H1 (cell line): ENCODE data around the gene MYL6. TPM values are rescaled to one million over a fixed set of nuclear protein-coding genes. Genes with fewer than 3 reads are reported as not detected.
"Not testable (repeated sequence)": the region's sequence is repeated elsewhere in the genome, so short reads cannot be mapped to it uniquely, and the experiment has no call there.

Experiments
- CTCF ChIA-PET: fragments of 300-600 bp; sonication (Branson Sonifier 250); formaldehyde crosslinking; loops from one replicate; lab custom pipeline; 2021; ENCODE audit not compliant: partially characterized antibody; lab: Charles Lee
- POLR2A ChIA-PET: fragments of 300-600 bp; sonication (Branson Sonifier 250); formaldehyde crosslinking; loops from one replicate; lab custom pipeline; 2021; ENCODE audit warnings: inconsistent platforms; ENCODE audit not compliant: partially characterized antibody; lab: Charles Lee
- DNase-seq, 2 experiments: peaks; one replicate each; pipeline versions ENCODE4 v3.0.0 to v3.0.0-alpha.2; 2010 to 2022; ENCODE audit warnings: low spot score in 2 of 2, low read depth in 1 of 2, mixed read lengths in 1 of 2
- FAIRE-seq: peaks from 2 replicates; lab custom pipeline; 2011; peaks lifted over from hg19 to GRCh38; lab: Jason Lieb, UNC
- H2AFZ ChIP-seq: 2 replicates; pipeline ENCODE4 v1.8.1; 2012; ENCODE audit warnings: low read length, inconsistent platforms
- H2AK5ac ChIP-seq: 2 replicates; pipeline ENCODE4 v1.6.1; 2013; ENCODE audit warnings: low read depth, low read length
- H2BK120ac ChIP-seq: replicated peaks from 2 replicates; pipeline ENCODE3; 2013; ENCODE audit warnings: low read depth, low read length, inconsistent platforms
- H2BK12ac ChIP-seq: 2 replicates; pipeline ENCODE4 v1.6.1; 2013; ENCODE audit warnings: low read depth, low read length
- H2BK15ac ChIP-seq: 2 replicates; pipeline ENCODE4 v1.6.1; 2013; ENCODE audit warnings: low read length
- H2BK20ac ChIP-seq: 2 replicates; pipeline ENCODE4 v1.6.1; 2013; ENCODE audit warnings: low read length
- H2BK5ac ChIP-seq: 2 replicates; pipeline ENCODE4 v1.6.1; 2013; ENCODE audit warnings: low read depth, low read length
- H3K14ac ChIP-seq: 2 replicates; pipeline ENCODE4 v1.6.1; 2013; ENCODE audit warnings: inconsistent platforms; ENCODE audit not compliant: insufficient read length
- H3K18ac ChIP-seq: 2 replicates; pipeline ENCODE4 v1.6.1; 2013; ENCODE audit warnings: low read length; ENCODE audit errors: extremely low read depth
- H3K23ac ChIP-seq: 2 replicates; pipeline ENCODE4 v1.6.1; 2013; ENCODE audit warnings: inconsistent platforms; ENCODE audit not compliant: insufficient read length
- H3K23me2 ChIP-seq: 2 replicates; pipeline ENCODE4 v1.6.1; 2013; ENCODE audit warnings: low read depth, low read length
- H3K27ac ChIP-seq: 2 replicates; pipeline ENCODE4 v1.6.1; 2011; ENCODE audit warnings: low read depth, low read length, inconsistent platforms
- H3K27me3 ChIP-seq, 4 experiments: replicated peaks in 1 of 4; 1 replicate in 1 of 4; 2 replicates in 3 of 4; pipeline versions ENCODE4 v1.6.1 to v1.8.1; 2011 to 2013; ENCODE audit warnings: low read length in 3 of 4, mild to moderate bottlenecking in 3 of 4, inconsistent platforms in 2 of 4, mixed read lengths in 2 of 4, moderate library complexity in 1 of 4; ENCODE audit not compliant: control insufficient read depth in 3 of 4, insufficient read depth in 3 of 4; ENCODE audit errors: extremely low read depth in 1 of 4
- H3K36me3 ChIP-seq, 4 experiments: 2 replicates each; pipeline versions ENCODE4 v1.6.1 to v1.8.1; 2011 to 2013; ENCODE audit warnings: mild to moderate bottlenecking in 4 of 4, low read length in 3 of 4, moderate library complexity in 2 of 4, control low read depth in 1 of 4, inconsistent platforms in 1 of 4; ENCODE audit not compliant: insufficient read depth in 4 of 4, control insufficient read depth in 2 of 4
- H3K4ac ChIP-seq: replicated peaks from 2 replicates; pipeline ENCODE3; 2013; ENCODE audit warnings: low read length, low read depth, mixed read lengths, inconsistent platforms; ENCODE audit not compliant: insufficient read length
- H3K4me1 ChIP-seq, 4 experiments: replicated peaks in 1 of 4; 1 replicate in 1 of 4; 2 replicates in 3 of 4; pipeline versions ENCODE4 v1.6.1 to v1.8.1; 2011 to 2013; ENCODE audit warnings: low read length in 3 of 4, inconsistent platforms in 2 of 4, mixed read lengths in 1 of 4; ENCODE audit not compliant: insufficient read depth in 4 of 4, control insufficient read depth in 3 of 4
- H3K4me2 ChIP-seq, 2 experiments: 2 replicates each; pipeline versions ENCODE4 v1.6.1 to v1.8.1; 2011 to 2013; ENCODE audit warnings: low read depth in 2 of 2, low read length in 2 of 2, control low read depth in 1 of 2, inconsistent platforms in 1 of 2, mild to moderate bottlenecking in 1 of 2; ENCODE audit not compliant: insufficient read depth in 1 of 2
- H3K4me3 ChIP-seq, 4 experiments: fragments of 200-600, 300-600 bp in 1 of 4; sonication (generic), shearing (Covaris generic), sonication (Bioruptor Twin) in 1 of 4; 2 replicates each; pipeline versions ENCODE4 v1.5.1 to v1.8.1; 2011 to 2016; ENCODE audit warnings: low read length in 4 of 4, low read depth in 3 of 4, control low read depth in 2 of 4, inconsistent platforms in 2 of 4, mild to moderate bottlenecking in 2 of 4, mixed read lengths in 1 of 4, moderate library complexity in 1 of 4; ENCODE audit not compliant: insufficient read depth in 2 of 4; ENCODE audit errors: extremely low read depth in 1 of 4
- H3K56ac ChIP-seq: replicated peaks from 2 replicates; pipeline ENCODE3; 2013; ENCODE audit warnings: low read depth, mild to moderate bottlenecking, mixed read lengths, low read length, inconsistent platforms; ENCODE audit not compliant: insufficient read length
- H3K79me1 ChIP-seq: 2 replicates; pipeline ENCODE4 v1.6.1; 2013; ENCODE audit warnings: low read depth, low read length, control low read depth
- H3K79me2 ChIP-seq, 2 experiments: 2 replicates each; pipeline versions ENCODE4 v1.6.1 to v1.8.1; 2012 to 2013; ENCODE audit warnings: low read length in 2 of 2, mild to moderate bottlenecking in 2 of 2, inconsistent platforms in 1 of 2; ENCODE audit not compliant: insufficient read depth in 2 of 2, control insufficient read depth in 1 of 2
- H3K9ac ChIP-seq, 4 experiments: replicated peaks in 1 of 4; 1 replicate in 1 of 4; 2 replicates in 3 of 4; pipeline versions ENCODE4 v1.6.1 to v1.8.1; 2011 to 2013; ENCODE audit warnings: low read depth in 3 of 4, low read length in 3 of 4, control low read depth in 2 of 4, mild to moderate bottlenecking in 2 of 4, moderate library complexity in 2 of 4, inconsistent platforms in 1 of 4; ENCODE audit errors: extremely low read depth in 1 of 4
- H3K9me3 ChIP-seq, 2 experiments: 2 replicates each; pipeline versions ENCODE4 v1.6.1 to v1.8.1; 2012 to 2013; ENCODE audit warnings: mild to moderate bottlenecking in 2 of 2, moderate library complexity in 2 of 2, control low read depth in 1 of 2, inconsistent platforms in 1 of 2, low read depth in 1 of 2, low read length in 1 of 2, mixed read lengths in 1 of 2; ENCODE audit not compliant: insufficient read depth in 2 of 2
- H4K20me1 ChIP-seq, 2 experiments: replicated peaks in 1 of 2; 2 replicates each; pipeline versions ENCODE3 to v1.8.1; 2011 to 2013; ENCODE audit warnings: inconsistent platforms in 2 of 2, low read length in 2 of 2, mild to moderate bottlenecking in 1 of 2; ENCODE audit not compliant: insufficient read depth in 2 of 2, control insufficient read depth in 1 of 2
- H4K5ac ChIP-seq: 2 replicates; pipeline ENCODE4 v1.6.1; 2013; ENCODE audit warnings: low read length, low read depth, mixed read lengths, inconsistent platforms; ENCODE audit not compliant: insufficient read length
- H4K8ac ChIP-seq: 2 replicates; pipeline ENCODE4 v1.8.0; 2013; ENCODE audit warnings: mild to moderate bottlenecking, moderate library complexity, low read length, inconsistent platforms; ENCODE audit not compliant: insufficient read depth; ENCODE audit errors: extremely low read depth
- H4K91ac ChIP-seq: replicated peaks from 2 replicates; pipeline ENCODE3; 2013; ENCODE audit warnings: low read length, mixed read lengths, inconsistent platforms; ENCODE audit not compliant: insufficient read length
- WGBS, 2 experiments: shearing (Covaris generic) in 1 of 2; methylation state at CpG; one replicate each; pipeline versions ENCODE4 v1.1.6 to v1.1.7; 2013 to 2015; ENCODE audit warnings: low lambda C conversion rate in 2 of 2, mixed read lengths in 2 of 2, inconsistent platforms in 1 of 2, low coverage in 1 of 2, missing lambda C conversion rate in 1 of 2; ENCODE audit not compliant: insufficient replicate concordance in 2 of 2, insufficient coverage in 1 of 2, insufficient read length in 1 of 2; ENCODE audit errors: extremely low coverage in 1 of 2, missing lambda C conversion rate in 1 of 2; 5-methylcytosine and 5-hydroxymethylcytosine counted together
- polyA plus RNA-seq, 7 experiments: library from polyadenylated mRNA; depleted of rRNA in 3 of 7; stranded (reverse) in 5 of 7; unstranded in 2 of 7; fragments of >200 nt in 5 of 7; fragments of 200-250 nt in 2 of 7; gene quantifications; 1 replicate in 5 of 7; 2 replicates in 1 of 7; 4 replicates in 1 of 7; pipeline versions ENCODE4 v1.2.1 to v1.2.3, GENCODE V29; 2011 to 2013; ENCODE audit warnings: missing spikeins in 2 of 7, mixed read lengths in 2 of 7
- total RNA-seq: library from RNA; stranded (reverse); fragmentation: NEBNext Ultra II Directional; extraction: Animal tissue kit (Norgen Biotek cat#: 25700); gene quantifications from 2 replicates; pipeline ENCODE4 v1.2.1, GENCODE V29; 2021

Gene MYL6
- total and polyA plus RNA-seq, 2 of the 8 experiments (the other 6 are each of a cell fraction or from before 2014, with no cell fraction given): 1,130 to 2,279 TPM

DNA sequence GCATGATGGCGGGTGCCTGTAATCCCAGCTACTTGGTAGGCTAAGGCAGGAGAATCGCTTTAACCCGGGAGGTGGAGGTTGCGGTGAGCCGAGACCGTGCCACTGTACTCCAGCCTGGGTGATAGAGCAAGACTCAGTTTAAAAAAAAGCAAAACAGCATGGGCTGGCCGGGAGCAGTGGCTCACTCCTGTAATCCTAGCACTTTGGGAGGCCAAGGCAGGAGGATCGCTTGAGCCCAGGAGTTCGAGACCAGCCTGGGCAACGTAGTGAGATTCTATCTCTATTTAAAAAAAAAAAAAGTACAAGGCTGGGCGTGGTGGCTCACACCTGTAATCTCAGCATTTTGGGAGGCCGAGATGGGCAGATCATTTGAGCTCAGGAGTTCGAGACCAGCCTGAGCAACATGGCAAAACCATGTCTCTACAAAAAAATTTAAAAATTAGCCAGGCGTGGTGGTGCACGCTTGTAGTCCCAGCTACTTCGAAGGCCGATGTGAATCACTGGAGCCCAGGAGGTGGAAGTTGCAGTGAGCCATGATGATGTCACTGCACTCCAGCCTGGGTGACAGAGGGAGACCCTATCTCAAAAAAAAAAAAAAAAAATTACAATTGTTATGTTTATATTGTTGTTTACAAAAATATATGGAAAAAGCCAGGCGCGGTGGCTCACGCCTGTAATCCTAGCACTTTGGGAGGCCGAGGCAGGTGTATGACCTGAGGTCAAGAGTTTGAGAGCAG, 1.5 kb upstream of the MYL6 start:
- not testable (repeated sequence) for H2BK20ac ChIP-seq, H2AFZ ChIP-seq, H3K14ac ChIP-seq, FAIRE-seq, H2BK120ac ChIP-seq, H3K23ac ChIP-seq, H3K9ac ChIP-seq, H2BK15ac ChIP-seq, H4K8ac ChIP-seq, H2AK5ac ChIP-seq, H3K56ac ChIP-seq, H2BK5ac ChIP-seq, H3K27me3 ChIP-seq, H3K9me3 ChIP-seq, H4K5ac ChIP-seq, H3K4ac ChIP-seq, DNase-seq, H3K79me1 ChIP-seq, H4K91ac ChIP-seq, H3K18ac ChIP-seq
- H3K79me2 ChIP-seq: peaks cover 3 to 32% of the 10 kb centered on the region in 2 experiments
- H3K4me2 ChIP-seq: peak overlapping the region; percentile 76 to 77; a peak in 2 of 4 replicates
- peak overlapping the region in 2 of 4 experiments; percentile 63 to 91; a peak in 6 of 8 replicates for H3K4me3 ChIP-seq
- peaks cover 23 to 38% (median 27%) of the 10 kb centered on the region in 4 experiments for H3K36me3 ChIP-seq
- peaks cover 9 to 36% (median 21%) of the 10 kb centered on the region in 4 experiments for H3K4me1 ChIP-seq
- WGBS, 2 experiments: 92% methylated on average over 19 of the region's 21 CpGs; no CpG with 5 or more reads in 1 of the 2 experiments
- CTCF ChIA-PET: interaction anchor here (0.6 to 2.7 kb wide), 10 partner anchors 13 to 1646 kb away, joined by 3 to 15 read pairs (median 4); partner anchors contain the start of genes ESYT1, SMARCC2 and ZC3H10
- H3K23me2 ChIP-seq: peaks cover 22% of the 10 kb centered on the region
- POLR2A ChIA-PET: interaction anchor here (0.9 to 15.6 kb wide), 8 partner anchors 9 to 111 kb away, joined by 3 to 656 read pairs (median 4); partner anchors contain the start of genes COQ10A, PA2G4, RNF41 and SMARCC2
- H2BK12ac ChIP-seq: peak overlapping the region; percentile 27; the same call in 1 of the 2 replicates
- peaks cover 11 to 17% of the 10 kb centered on the region in 2 experiments for H4K20me1 ChIP-seq
- peak overlapping the region; percentile 93; the same call in 1 of the 2 replicates for H3K27ac ChIP-seq
